HepG2 (cell line): Measurements from ENCODE around the gene PSRC1. TPM values are rescaled to one million over a fixed set of nuclear protein-coding genes. Genes with fewer than 3 reads are reported as not detected.

Source experiments
- CHCHD3 ChIP-seq: sonication (generic); formaldehyde crosslinking; IDR thresholded peaks from 2 replicates; pipeline ENCODE4 v1.8.0; 2022; ENCODE audit warnings: mild to moderate bottlenecking, missing genetic modification reagents, moderate library complexity
- HNRNPL ChIP-seq: fragments of 200-400 bp; formaldehyde crosslinking; IDR thresholded peaks from 2 replicates; pipeline ENCODE4 v1.6.1; 2017; ENCODE audit warnings: mild to moderate bottlenecking, low read depth, low read length
- HOXD1 ChIP-seq: sonication (generic); formaldehyde crosslinking; IDR thresholded peaks from 2 replicates; pipeline ENCODE4 v1.5.0; 2020; ENCODE audit warnings: missing genetic modification reagents
- IRX3 ChIP-seq: sonication (generic); formaldehyde crosslinking; IDR thresholded peaks from 2 replicates; pipeline ENCODE4 v1.8.1; 2023; ENCODE audit warnings: mild to moderate bottlenecking, low read depth, missing genetic modification reagents, borderline replicate concordance
- JUN ChIP-seq: sonication (generic); formaldehyde crosslinking; IDR thresholded peaks from 2 replicates; pipeline ENCODE4 v1.4.0; 2020; ENCODE audit warnings: mild to moderate bottlenecking, missing genetic modification reagents
- PAX8 ChIP-seq: sonication (generic); formaldehyde crosslinking; IDR thresholded peaks from 2 replicates; pipeline ENCODE4 v1.8.0; 2022; ENCODE audit warnings: mild to moderate bottlenecking, missing genetic modification reagents, borderline replicate concordance
- REPIN1 ChIP-seq: sonication (generic); formaldehyde crosslinking; IDR thresholded peaks from 2 replicates; pipeline ENCODE4 v1.8.0; 2022; ENCODE audit warnings: missing genetic modification reagents, low read depth, mild to moderate bottlenecking, borderline replicate concordance
- RORA ChIP-seq: sonication (generic); formaldehyde crosslinking; IDR thresholded peaks from 2 replicates; pipeline ENCODE4 v1.5.0; 2020; ENCODE audit warnings: mild to moderate bottlenecking, missing genetic modification reagents, moderate library complexity
- SAP130 ChIP-seq: IDR thresholded peaks from 2 replicates; pipeline ENCODE4 v1.6.1; 2016; ENCODE audit warnings: low read depth
- SMAD3 ChIP-seq: sonication (generic); formaldehyde crosslinking; IDR thresholded peaks from 2 replicates; pipeline ENCODE4 v1.4.0; 2020; ENCODE audit warnings: missing genetic modification reagents
- SP5 ChIP-seq: IDR thresholded peaks from 2 replicates; pipeline ENCODE4 v1.6.1; 2016; ENCODE audit warnings: low read depth, borderline replicate concordance
- SRSF1 ChIP-seq: fragments of 200-400 bp; formaldehyde crosslinking; optimal IDR thresholded peaks from 2 replicates; pipeline ENCODE3; 2017; ENCODE audit warnings: mild to moderate bottlenecking, low read depth, low read length, moderate library complexity
- TBP ChIP-seq: sonication (generic); formaldehyde crosslinking; IDR thresholded peaks from 2 replicates; pipeline ENCODE4 v1.5.0; 2020; ENCODE audit warnings: missing genetic modification reagents
- ZFY ChIP-seq: sonication (generic); formaldehyde crosslinking; IDR thresholded peaks from 2 replicates; pipeline ENCODE4 v1.4.0; 2020; ENCODE audit warnings: missing genetic modification reagents
- ZNF557 ChIP-seq: sonication (generic); formaldehyde crosslinking; IDR thresholded peaks from 2 replicates; pipeline ENCODE4 v1.4.0; 2020; ENCODE audit warnings: missing genetic modification reagents
- ZNF775 ChIP-seq: sonication (generic); formaldehyde crosslinking; IDR thresholded peaks from 2 replicates; pipeline ENCODE4 v1.4.0; 2020; ENCODE audit warnings: missing genetic modification reagents, mild to moderate bottlenecking, moderate library complexity, borderline replicate concordance
- polyA plus RNA-seq, 8 experiments: library from polyadenylated mRNA; depleted of rRNA in 3 of 8; stranded (reverse) in 7 of 8; unstranded in 1 of 8; fragments of >200 nt; fragmentation: Illumina TruSeq in 4 of 8; extraction: Trizol in 4 of 8; gene quantifications; 2 replicates each; pipeline versions ENCODE4 v1.2.1 to v1.2.3, GENCODE V29; 2011 to 2016; ENCODE audit warnings: low read depth in 4 of 8, missing spikeins in 1 of 8, mixed read lengths in 1 of 8; ENCODE audit not compliant: insufficient read depth in 1 of 8
- total RNA-seq, 5 experiments: library from RNA; depleted of rRNA; stranded (reverse); fragments of >200 nt; fragmentation: Illumina TruSeq; extraction: Trizol; gene quantifications; 2 replicates each; pipeline ENCODE4 v1.2.3, GENCODE V29; 2016; ENCODE audit warnings: low read depth in 1 of 5
- TF ChIP-seq, protein P1 (sequence below), 2 experiments: sonication (generic) in 1 of 2; formaldehyde crosslinking in 1 of 2; IDR thresholded peaks; 2 replicates each; pipeline versions ENCODE4 v1.4.0 to v1.6.1; 2016 to 2020; ENCODE audit warnings: borderline replicate concordance in 1 of 2, low read depth in 1 of 2, mild to moderate bottlenecking in 1 of 2, missing genetic modification reagents in 1 of 2
- TF ChIP-seq, protein P2 (sequence below): sonication (generic); formaldehyde crosslinking; IDR thresholded peaks from 2 replicates; pipeline ENCODE4 v1.4.0; 2020; ENCODE audit warnings: missing genetic modification reagents
- TF ChIP-seq, protein P3 (sequence below): sonication (generic); formaldehyde crosslinking; IDR thresholded peaks from 2 replicates; pipeline ENCODE4 v1.5.0; 2020; ENCODE audit warnings: mild to moderate bottlenecking, missing genetic modification reagents
- TF ChIP-seq, protein P4 (sequence below): sonication (generic); formaldehyde crosslinking; IDR thresholded peaks from 2 replicates; pipeline ENCODE4 v1.4.0; 2020; ENCODE audit warnings: missing genetic modification reagents, mild to moderate bottlenecking, borderline replicate concordance

The PSRC1 gene
- total and polyA plus RNA-seq, 2 of the 13 experiments (the other 11 are each of a cell fraction or from before 2014, with no cell fraction given): 28.6 to 30.3 TPM

DNA sequence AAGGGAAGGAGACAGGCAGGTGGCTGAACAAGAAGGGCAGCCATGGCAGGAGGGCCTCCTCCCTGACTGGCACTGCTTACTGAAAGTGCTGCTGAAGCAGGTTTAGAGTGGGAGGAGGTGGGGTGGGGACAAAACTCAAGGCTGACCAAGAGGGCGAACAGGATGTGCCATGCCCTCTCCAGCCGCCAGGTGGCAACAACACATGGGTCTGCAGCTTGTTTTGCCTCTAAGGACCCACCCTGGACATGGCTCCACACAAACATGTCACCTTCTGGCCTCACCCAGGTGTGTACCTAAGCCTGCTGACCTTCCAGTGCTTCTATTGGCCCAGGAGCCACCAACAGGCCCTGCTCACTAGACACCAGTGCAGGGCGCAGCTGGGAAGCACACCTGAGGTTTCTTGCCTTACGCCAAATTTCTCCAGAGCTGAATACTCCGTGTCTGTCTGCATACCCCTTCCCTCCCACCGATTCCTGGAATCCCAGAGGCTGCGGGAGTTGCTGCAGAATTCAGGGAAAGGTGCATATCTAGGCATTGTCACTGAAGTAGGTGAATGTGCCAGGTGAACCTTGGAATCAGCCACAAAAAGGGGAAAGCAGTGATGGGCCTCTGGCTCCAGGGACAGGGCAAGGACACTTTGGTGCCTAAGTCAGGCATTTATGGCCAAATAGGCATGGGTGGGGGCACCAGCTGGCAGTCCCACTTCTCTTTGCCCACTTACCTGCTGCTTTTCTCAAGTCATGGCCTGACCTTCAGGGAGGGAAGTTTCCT is 5.3 kb downstream of the PSRC1 start (continued):
- TF ChIP-seq REPIN1 (peak; percentile 91; the same call in 1 of the 2 replicates), IRX3 (no peak), HOXD1 (CRISPR knock-in tag) (no peak), ZNF557 (CRISPR knock-in tag) (no peak), ZNF775 (CRISPR knock-in tag) (no peak), CHCHD3 (CRISPR knock-in tag) (no peak), JUN (CRISPR knock-in tag) (no peak), SP5 (CRISPR knock-in tag) (0 out of 2 replicates have a peak, but pooled peaks have one; percentile 53), TBP (CRISPR knock-in tag) (no peak), RORA (no peak), SRSF1 (no peak), ZFY (CRISPR knock-in tag) (peak; percentile 46; the same call in 1 of the 2 replicates), HNRNPL (0 out of 2 replicates have a peak, but pooled peaks have one; percentile 28), PAX8 (CRISPR knock-in tag) (no peak), SMAD3 (CRISPR knock-in tag) (0 out of 2 replicates have a peak, but pooled peaks have one; percentile 79), SAP130 (peak; percentile 74)
- TF ChIP-seq, protein P1, sequence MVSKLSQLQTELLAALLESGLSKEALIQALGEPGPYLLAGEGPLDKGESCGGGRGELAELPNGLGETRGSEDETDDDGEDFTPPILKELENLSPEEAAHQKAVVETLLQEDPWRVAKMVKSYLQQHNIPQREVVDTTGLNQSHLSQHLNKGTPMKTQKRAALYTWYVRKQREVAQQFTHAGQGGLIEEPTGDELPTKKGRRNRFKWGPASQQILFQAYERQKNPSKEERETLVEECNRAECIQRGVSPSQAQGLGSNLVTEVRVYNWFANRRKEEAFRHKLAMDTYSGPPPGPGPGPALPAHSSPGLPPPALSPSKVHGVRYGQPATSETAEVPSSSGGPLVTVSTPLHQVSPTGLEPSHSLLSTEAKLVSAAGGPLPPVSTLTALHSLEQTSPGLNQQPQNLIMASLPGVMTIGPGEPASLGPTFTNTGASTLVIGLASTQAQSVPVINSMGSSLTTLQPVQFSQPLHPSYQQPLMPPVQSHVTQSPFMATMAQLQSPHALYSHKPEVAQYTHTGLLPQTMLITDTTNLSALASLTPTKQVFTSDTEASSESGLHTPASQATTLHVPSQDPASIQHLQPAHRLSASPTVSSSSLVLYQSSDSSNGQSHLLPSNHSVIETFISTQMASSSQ (IDR thresholded peaks at IDR 0.05; ENCODE audit: low read depth): no peak
- TF ChIP-seq, protein P1 (CRISPR knock-in tag; IDR thresholded peaks at IDR 0.05; ENCODE audit: borderline replicate concordance): no peak
- TF ChIP-seq, protein P2, sequence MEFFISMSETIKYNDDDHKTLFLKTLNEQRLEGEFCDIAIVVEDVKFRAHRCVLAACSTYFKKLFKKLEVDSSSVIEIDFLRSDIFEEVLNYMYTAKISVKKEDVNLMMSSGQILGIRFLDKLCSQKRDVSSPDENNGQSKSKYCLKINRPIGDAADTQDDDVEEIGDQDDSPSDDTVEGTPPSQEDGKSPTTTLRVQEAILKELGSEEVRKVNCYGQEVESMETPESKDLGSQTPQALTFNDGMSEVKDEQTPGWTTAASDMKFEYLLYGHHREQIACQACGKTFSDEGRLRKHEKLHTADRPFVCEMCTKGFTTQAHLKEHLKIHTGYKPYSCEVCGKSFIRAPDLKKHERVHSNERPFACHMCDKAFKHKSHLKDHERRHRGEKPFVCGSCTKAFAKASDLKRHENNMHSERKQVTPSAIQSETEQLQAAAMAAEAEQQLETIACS: no peak
- TF ChIP-seq, protein P3, sequence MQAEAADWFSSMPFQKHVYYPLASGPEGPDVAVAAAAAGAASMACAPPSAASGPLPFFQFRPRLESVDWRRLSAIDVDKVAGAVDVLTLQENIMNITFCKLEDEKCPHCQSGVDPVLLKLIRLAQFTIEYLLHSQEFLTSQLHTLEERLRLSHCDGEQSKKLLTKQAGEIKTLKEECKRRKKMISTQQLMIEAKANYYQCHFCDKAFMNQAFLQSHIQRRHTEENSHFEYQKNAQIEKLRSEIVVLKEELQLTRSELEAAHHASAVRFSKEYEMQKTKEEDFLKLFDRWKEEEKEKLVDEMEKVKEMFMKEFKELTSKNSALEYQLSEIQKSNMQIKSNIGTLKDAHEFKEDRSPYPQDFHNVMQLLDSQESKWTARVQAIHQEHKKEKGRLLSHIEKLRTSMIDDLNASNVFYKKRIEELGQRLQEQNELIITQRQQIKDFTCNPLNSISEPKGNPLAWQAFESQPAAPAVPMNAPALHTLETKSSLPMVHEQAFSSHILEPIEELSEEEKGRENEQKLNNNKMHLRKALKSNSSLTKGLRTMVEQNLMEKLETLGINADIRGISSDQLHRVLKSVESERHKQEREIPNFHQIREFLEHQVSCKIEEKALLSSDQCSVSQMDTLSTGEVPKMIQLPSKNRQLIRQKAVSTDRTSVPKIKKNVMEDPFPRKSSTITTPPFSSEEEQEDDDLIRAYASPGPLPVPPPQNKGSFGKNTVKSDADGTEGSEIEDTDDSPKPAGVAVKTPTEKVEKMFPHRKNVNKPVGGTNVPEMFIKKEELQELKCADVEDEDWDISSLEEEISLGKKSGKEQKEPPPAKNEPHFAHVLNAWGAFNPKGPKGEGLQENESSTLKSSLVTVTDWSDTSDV (CRISPR knock-in tag): no peak
- TF ChIP-seq, protein P4, sequence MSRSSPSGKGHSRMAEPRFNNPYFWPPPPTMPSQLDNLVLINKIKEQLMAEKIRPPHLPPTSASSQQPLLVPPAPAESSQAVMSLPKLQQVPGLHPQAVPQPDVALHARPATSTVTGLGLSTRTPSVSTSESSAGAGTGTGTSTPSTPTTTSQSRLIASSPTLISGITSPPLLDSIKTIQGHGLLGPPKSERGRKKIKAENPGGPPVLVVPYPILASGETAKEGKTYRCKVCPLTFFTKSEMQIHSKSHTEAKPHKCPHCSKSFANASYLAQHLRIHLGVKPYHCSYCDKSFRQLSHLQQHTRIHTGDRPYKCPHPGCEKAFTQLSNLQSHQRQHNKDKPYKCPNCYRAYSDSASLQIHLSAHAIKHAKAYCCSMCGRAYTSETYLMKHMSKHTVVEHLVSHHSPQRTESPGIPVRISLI (CRISPR knock-in tag): no peak
